Skeletal muscle satellite cell (primary cell): ENCODE data around the gene HCAR2. TPM values are rescaled to one million over a fixed set of nuclear protein-coding genes. Genes with fewer than 3 reads are reported as not detected.
A peak's percentile ranks its signal among the peaks of the same experiment; 100 is the strongest.
"Not testable (repeated sequence)": the region's sequence is repeated elsewhere in the genome, so short reads cannot be mapped to it uniquely, and the experiment has no call there.

Experiments
- H3K27me3 ChIP-seq: 2 replicates; pipeline ENCODE4 v1.7.0; 2013; ENCODE audit warnings: low read length; ENCODE audit not compliant: control insufficient read depth, insufficient read depth
- H3K36me3 ChIP-seq: 2 replicates; pipeline ENCODE4 v1.7.0; 2013; ENCODE audit warnings: mild to moderate bottlenecking, control low read depth, low read length; ENCODE audit not compliant: insufficient read depth
- H3K4me1 ChIP-seq: 2 replicates; pipeline ENCODE4 v1.7.0; 2013; ENCODE audit warnings: low read length; ENCODE audit not compliant: control insufficient read depth, insufficient read depth
- H3K4me2 ChIP-seq: 2 replicates; pipeline ENCODE4 v1.7.0; 2013; ENCODE audit warnings: mild to moderate bottlenecking, low read length
- H3K4me3 ChIP-seq: 2 replicates; pipeline ENCODE4 v1.7.0; 2013; ENCODE audit warnings: low read length
- H3K9ac ChIP-seq: 2 replicates; pipeline ENCODE4 v1.7.0; 2013; ENCODE audit warnings: mild to moderate bottlenecking, low read depth, low read length, moderate library complexity
- H3K9me3 ChIP-seq: replicated peaks from 2 replicates; pipeline ENCODE4 v1.7.0; 2013; ENCODE audit warnings: mild to moderate bottlenecking, control low read depth, low read length
- total RNA-seq: library from RNA; depleted of rRNA; stranded (reverse); fragments of >200 nt; gene quantifications from 2 replicates; pipeline ENCODE4 v1.2.3, GENCODE V29; 2012; rRNA removed

Gene HCAR2
- not detected in 2 replicates for total RNA-seq

DNA sequence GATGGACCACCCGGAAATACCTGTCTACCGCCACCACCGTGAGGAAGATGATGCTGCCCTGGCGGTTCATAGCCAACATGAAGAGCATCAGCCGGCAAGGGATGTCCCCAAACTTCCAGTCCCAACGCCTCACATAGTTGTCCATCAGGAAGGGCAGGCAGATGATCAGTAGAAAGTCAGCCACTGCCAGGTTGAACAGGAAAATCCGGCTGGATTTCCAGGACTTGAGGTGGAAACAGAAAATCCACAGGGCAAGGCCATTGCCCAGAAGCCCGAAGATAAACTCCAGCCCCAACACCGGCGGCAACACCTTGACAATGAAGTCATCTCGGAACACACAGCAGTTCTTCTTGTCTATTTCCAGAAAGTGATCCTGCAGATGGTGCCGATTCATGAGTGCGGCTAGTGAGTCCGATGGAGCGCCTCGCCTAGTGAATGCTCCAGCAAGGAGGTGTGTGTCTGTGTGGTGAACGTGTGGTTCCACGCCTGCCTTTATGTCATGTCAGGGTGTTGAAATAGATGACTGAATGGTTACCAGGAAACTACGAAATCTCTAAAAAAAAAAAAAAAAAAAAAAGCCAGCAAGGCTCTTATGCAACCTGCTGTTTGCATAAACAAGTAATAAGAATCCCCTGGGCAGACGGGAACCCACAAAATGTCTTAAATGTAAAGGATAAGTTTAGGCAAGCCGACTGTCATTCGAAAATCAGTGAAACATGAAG, at the start of gene HCAR2:
Gene HCAR2 (minus strand): TSS at position 468 of the 722 bp plus-strand sequence. CDS start 74 bp downstream, at position 394.
- not testable (repeated sequence) for H3K27me3 ChIP-seq, H3K9me3 ChIP-seq, H3K9ac ChIP-seq, H3K4me2 ChIP-seq, H3K36me3 ChIP-seq, H3K4me1 ChIP-seq, H3K4me3 ChIP-seq

- no peaks in the 10 kb centered on the region for H3K9me3 ChIP-seq
- H3K27me3 ChIP-seq = no peaks in the 10 kb centered on the region
- H3K9ac ChIP-seq = peak within 1 kb of the TSS; percentile 97
- peaks cover 10% of the 10 kb centered on the region for H3K4me1 ChIP-seq
- H3K4me3 ChIP-seq = peak within 1 kb of the TSS; percentile 95
- H3K4me2 ChIP-seq = peak within 1 kb of the TSS; percentile 81
- H3K36me3 ChIP-seq = peaks cover 34% of the 10 kb centered on the region
These were observed 49.5 kb upstream of the HCAR2 start, which contains the start of gene DENR for GRCh38 chr12:122752464-122753318. Gene DENR (plus strand): TSS chr12:122752824. CDS start chr12:122753702, 878 bp downstream.

GRCh38 chr12:122750781-122751515, 47.8 kb upstream of the HCAR2 start:
- H3K9ac ChIP-seq, H3K9me3 ChIP-seq, H3K4me3 ChIP-seq, H3K4me2 ChIP-seq, H3K27me3 ChIP-seq: not testable (repeated sequence)
- Histone ChIP-seq H3K4me1 (peaks cover 10% of the 10 kb centered on the region), H3K36me3 (peaks cover 19% of the 10 kb centered on the region)

- Histone ChIP-seq H3K4me1 (peaks cover 10% of the 10 kb centered on the region), H3K36me3 (peaks cover 11% of the 10 kb centered on the region), H3K27me3 (no peaks in the 10 kb centered on the region), H3K9ac (no peak overlapping the region), H3K4me3 (no peak overlapping the region), H3K9me3 (no peaks in the 10 kb centered on the region), H3K4me2 (no peak overlapping the region)
These were observed 46.6 kb upstream of the HCAR2 start for GRCh38 chr12:122749569-122750332.

DNA sequence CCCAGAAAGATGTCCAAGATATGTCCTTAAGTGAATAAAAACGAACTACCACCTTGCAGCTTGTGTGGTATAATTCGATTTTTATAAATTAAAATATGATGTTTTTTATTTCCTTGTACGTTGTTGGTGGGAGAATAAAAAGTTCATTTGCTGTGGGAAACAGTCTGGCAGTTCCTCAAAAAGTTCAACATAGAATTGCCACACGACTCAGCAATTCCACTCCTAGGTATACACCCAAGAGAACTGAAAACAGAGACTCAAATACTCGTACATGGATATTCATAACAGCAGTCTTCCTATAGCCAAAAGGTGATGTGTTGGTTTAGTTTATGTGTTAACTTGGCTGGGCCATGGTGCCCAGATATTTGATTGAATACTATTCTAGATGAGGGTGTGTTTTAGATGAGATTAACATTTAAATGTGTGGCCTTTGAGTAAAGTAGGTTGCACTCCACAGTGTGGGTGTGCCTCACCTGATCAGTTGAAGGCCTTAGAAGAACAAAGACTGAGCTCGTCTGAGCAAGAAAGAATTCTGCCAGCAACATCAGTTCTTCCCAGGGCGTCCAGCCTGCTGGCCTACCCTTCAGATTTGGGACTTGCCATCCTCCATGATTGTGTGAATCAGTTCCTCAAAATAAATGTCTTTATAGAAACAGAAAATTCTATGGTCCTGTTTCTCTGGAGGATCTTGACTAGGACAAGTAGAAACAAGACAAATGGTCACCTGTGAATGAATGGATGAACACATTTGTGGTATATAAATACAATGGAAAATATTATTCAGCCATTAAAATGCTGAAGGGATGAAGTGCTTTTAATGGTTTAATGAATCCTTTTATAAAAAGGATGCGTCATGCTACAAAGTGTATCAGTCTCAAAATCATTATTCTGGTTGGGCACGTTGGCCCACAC, 44.3 kb upstream of the HCAR2 start:
- H3K4me2 ChIP-seq = no peak overlapping the region
- H3K4me1 ChIP-seq = no peaks in the 10 kb centered on the region
- H3K36me3 ChIP-seq = no peaks in the 10 kb centered on the region
- H3K9ac ChIP-seq = no peak overlapping the region
- no peaks in the 10 kb centered on the region for H3K9me3 ChIP-seq
- H3K27me3 ChIP-seq = no peaks in the 10 kb centered on the region
- H3K4me3 ChIP-seq = no peak overlapping the region

DNA sequence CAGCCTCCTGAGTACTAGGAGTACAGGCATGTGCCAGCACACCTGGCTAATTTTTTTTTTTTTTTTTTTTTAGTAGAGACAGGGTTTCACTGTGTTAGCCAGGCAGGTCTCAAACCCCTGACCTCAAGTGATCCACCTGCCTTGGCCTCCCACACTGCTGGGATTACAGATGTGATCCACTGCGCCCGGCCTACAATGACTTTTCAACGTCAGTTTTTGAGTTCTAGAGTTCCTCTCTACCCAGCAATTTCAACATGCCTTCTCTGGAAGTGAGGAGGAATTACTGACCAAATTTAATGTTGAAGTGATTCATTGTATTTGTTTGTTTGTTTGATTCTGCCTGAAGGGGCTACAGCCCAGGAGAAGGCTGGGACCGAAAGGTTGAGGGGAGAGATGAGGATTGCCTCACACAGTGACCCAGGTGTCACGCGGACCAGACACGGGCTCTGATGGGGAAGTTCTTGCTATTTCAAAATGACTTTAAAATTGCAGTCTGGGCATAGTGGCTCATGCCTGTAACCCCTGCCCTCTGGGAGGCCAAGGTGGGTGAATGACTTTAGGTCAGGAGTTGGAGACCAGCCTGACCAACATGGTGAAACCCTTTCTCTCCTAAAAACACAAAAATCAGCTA, 40.9 kb upstream of the HCAR2 start:
- no peaks in the 10 kb centered on the region for H3K4me1 ChIP-seq
- H3K27me3 ChIP-seq = no peaks in the 10 kb centered on the region
- H3K9me3 ChIP-seq = no peaks in the 10 kb centered on the region
- H3K36me3 ChIP-seq = no peaks in the 10 kb centered on the region
- no peak overlapping the region for H3K4me3 ChIP-seq
- H3K4me2 ChIP-seq = no peak overlapping the region
- no peak overlapping the region for H3K9ac ChIP-seq

DNA sequence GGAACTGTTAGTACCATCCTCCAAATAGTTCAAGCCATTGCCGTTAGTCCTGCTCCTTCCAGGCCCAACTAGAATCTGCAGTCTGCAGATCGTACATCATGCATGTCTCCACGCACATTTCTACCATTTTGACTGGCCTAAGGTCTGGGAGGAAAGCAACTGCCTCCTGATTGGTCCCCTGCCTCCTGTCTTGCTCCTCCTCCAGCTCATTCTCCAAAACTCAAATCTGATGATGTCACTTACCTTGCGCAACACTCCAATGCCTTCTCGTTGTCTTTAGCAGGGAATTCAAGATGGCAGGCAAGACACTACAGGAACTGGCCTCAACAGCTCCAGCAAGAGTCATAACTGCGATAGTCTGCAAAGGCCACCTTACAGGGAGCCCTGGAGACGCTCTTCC, 37.2 kb upstream of the HCAR2 start:
- H3K36me3 ChIP-seq = no peaks in the 10 kb centered on the region
- H3K4me3 ChIP-seq = no peak overlapping the region
- no peaks in the 10 kb centered on the region for H3K27me3 ChIP-seq
- H3K4me2 ChIP-seq = no peak overlapping the region
- no peak overlapping the region for H3K9ac ChIP-seq
- no peaks in the 10 kb centered on the region for H3K9me3 ChIP-seq
- no peaks in the 10 kb centered on the region for H3K4me1 ChIP-seq

DNA sequence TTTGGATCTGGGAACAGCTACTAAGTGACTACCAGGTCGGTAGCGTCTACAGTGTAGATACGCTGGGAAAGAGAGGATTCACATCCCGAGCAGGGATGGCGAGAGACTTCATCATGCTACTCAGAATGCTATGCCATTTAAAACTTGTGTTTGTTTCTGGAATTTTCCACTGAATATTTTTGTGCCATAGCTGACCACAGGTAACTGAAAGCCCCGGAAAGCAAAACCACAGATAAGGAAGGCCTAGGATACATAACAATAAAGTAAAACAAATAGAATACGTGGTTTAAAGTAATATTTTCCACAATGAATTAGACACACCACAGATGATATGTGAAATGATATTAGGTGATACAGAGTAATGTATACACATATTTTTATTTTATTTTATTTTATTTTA, 35.4 kb upstream of the HCAR2 start:
- no peaks in the 10 kb centered on the region for H3K36me3 ChIP-seq
- H3K4me3 ChIP-seq = no peak overlapping the region
- H3K27me3 ChIP-seq = no peaks in the 10 kb centered on the region
- no peak overlapping the region for H3K4me2 ChIP-seq
- no peak overlapping the region for H3K9ac ChIP-seq
- no peaks in the 10 kb centered on the region for H3K9me3 ChIP-seq
- H3K4me1 ChIP-seq = no peaks in the 10 kb centered on the region

- Histone ChIP-seq H3K4me1 (no peaks in the 10 kb centered on the region), H3K36me3 (no peaks in the 10 kb centered on the region), H3K9ac (no peak overlapping the region), H3K4me2 (no peak overlapping the region), H3K27me3 (peaks cover 13% of the 10 kb centered on the region), H3K4me3 (no peak overlapping the region), H3K9me3 (no peaks in the 10 kb centered on the region)
These were observed 29.5 kb upstream of the HCAR2 start for GRCh38 chr12:122732611-122733010.

DNA sequence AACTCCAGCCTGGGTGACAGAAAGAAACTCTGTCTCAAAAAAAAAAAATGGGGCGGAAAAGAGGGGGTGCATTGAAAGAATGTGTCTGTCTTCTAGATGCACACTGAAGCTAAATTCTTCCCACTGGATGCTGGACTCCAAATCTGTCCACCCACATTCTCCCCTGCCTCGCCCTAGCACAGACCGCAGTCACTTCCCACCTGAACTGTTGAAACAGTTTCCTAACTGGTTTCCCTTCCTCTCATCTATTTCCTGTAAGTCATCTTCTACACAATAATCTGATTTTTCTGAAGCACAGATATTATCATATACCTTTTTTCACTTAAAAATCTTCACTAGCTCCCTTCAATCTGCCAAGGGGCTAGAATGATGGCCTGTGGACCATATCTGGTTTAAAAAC, 29.0 kb upstream of the HCAR2 start:
- no peaks in the 10 kb centered on the region for H3K4me1 ChIP-seq
- no peaks in the 10 kb centered on the region for H3K36me3 ChIP-seq
- H3K9me3 ChIP-seq = no peaks in the 10 kb centered on the region
- no peak overlapping the region for H3K9ac ChIP-seq
- peaks cover 13% of the 10 kb centered on the region for H3K27me3 ChIP-seq
- H3K4me3 ChIP-seq = no peak overlapping the region
- no peak overlapping the region for H3K4me2 ChIP-seq
